GM13977 (cell line): ENCODE results near the gene RPGRIP1L.
A peak's percentile ranks its signal among the peaks of the same experiment; 100 is the strongest.

Experiments
- DNase-seq: peaks from one replicate; pipeline ENCODE4 v3.0.0; 2012; ENCODE audit warnings: low spot score
- CTCF ChIP-seq: IDR thresholded peaks from 2 replicates; pipeline ENCODE4 v1.5.1; 2012; ENCODE audit warnings: mild to moderate bottlenecking, control low read depth; ENCODE audit not compliant: insufficient read depth; ENCODE audit errors: extremely low read depth, missing control alignments
- in situ Hi-C: fragments of 300-500 bp; cut with MboI; formaldehyde crosslinking; loops from one replicate; pipeline ENCODE4 v1.12.0; 2022; ENCODE audit warnings: low sequenced_read_pairs, low pct_unique_long_range_greater_than_20kb, mixed read lengths, inconsistent platforms; ENCODE audit not compliant: unreplicated experiment

Gene RPGRIP1L

DNA sequence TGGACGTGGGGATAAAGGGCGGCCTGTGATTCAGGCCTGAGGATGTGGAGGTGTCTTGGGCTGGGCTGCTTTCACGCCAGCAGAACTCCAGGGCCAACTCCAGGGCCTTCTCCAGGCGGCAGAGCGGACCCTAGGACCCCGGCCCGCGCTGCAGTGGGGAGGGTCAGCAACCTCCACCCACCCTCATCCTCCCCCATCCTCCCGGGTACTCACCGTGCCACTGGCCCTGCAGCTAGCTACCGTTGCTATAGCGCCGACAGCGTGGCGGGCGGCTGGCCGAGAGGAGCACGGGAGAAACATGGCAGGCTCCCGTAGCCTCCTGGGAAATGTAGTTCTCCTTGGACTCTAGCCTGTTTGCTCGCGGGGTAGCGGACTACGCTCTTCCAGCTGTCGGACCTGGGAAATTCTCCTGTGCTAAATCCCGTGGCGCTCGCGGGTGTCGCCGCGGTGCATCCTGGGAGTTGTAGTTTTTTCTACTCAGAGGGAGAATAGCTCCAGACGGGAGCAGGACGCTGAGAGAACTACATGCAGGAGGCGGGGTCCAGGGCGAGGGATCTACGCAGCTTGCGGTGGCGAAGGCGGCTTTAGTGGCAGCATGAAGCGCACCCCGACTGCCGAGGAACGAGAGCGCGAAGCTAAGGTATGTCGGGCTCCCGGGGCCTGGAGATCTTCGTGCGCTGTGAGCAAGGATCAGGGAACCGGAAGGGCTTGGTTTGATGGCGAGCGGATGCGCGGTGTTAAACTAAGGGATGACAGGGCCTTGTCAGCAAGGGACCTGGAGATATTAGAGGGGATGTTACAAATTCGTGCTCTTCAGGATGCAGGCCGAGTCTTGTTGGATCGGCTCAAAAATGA, at the start of gene RPGRIP1L, which contains the start of gene FTO:
RPGRIP1L (minus strand) TSS at position 270 of the 855 bp plus-strand sequence. CDS start 3,136 bp downstream, outside the sequence.
FTO (plus strand) TSS at position 567 of the 855 bp plus-strand sequence.
- TF ChIP-seq CTCF, result no peak
- DNase-seq, result peak; percentile 94
- in situ Hi-C loops, result no loop called here

GRCh38 chr16:53753431-53753830, 49.8 kb upstream of the RPGRIP1L start:
- no peak for TF ChIP-seq CTCF
- in situ Hi-C loops, result no loop called here
- no peak for DNase-seq

GRCh38 chr16:53752560-53752959, 48.9 kb upstream of the RPGRIP1L start:
- no peak for DNase-seq
- TF ChIP-seq CTCF, result no peak
- in situ Hi-C loops, result no loop called here

DNA sequence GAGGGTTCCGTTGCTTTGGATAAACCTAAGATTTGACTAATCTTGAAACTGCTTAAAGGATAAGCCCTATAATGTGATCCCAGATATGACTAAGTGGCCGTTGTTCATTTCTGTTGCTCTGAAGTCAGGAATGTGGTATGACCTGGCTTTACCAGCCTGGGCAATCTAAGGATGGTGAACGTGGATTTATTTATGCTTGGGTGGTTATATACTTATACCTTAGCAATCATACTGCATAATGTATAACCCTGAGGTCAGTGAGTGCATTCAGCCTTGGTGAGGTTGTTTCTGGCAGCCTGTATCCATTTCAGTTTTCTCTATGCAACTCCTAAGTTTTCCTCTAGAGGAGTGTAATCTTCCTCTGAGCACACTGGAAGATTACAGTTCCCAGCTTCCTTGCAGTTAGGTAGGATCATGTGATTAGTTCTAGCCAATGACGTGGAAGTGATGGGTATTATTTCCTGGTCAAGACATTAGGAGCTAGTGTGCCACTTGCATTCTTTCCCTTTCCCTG, 42.2 kb upstream of the RPGRIP1L start:
- in situ Hi-C loops, result no loop called here
- no peak for TF ChIP-seq CTCF
- DNase-seq, result no peak

DNA sequence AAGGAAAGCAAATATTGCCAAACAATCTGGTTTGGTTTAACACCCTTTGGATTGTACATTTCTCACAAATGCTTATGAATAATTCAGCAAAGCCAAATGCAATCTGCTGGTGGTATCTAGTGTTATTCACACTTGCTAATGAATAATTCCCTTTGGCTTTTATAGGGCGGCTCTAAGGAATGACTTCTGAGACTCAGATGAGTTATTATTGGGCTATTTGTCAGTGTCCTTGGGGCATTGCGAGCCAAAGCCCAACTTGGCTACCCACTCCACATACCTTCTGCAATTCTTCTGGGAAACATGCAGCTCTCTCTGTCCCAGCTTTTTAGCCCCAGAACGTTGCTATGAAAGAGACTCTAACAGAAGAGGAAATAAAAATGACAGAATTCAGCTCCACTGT, 41.4 kb upstream of the RPGRIP1L start:
- no peak for DNase-seq
- in situ Hi-C loops, result no loop called here

GRCh38 chr16:53744449-53744848, 40.8 kb upstream of the RPGRIP1L start:
- TF ChIP-seq CTCF, result no peak
- peak; percentile 16 for DNase-seq
- in situ Hi-C loops, result no loop called here

More for the DNA sequence above, 41.4 kb upstream of the RPGRIP1L start:
- TF ChIP-seq CTCF, result no peak
